ENCODE results near the gene MIEN1.
"Not testable (repeated sequence)": the region's sequence is repeated elsewhere in the genome, so short reads cannot be mapped to it uniquely, and the experiment has no call there.

MIEN1 gene

GRCh38 chr17:39715375-39716072 lies 14.8 kb downstream of the MIEN1 start:
- no peak for DNase-seq

GRCh38 chr17:39714234-39714633 lies 16.1 kb downstream of the MIEN1 start:
- DNase-seq = no peak

- no peak for DNase-seq
These were observed 18.5 kb downstream of the MIEN1 start for GRCh38 chr17:39711851-39712250.

GRCh38 chr17:39711071-39711470 lies 19.3 kb downstream of the MIEN1 start:
- DNase-seq = not testable (repeated sequence)

- no peak for DNase-seq
These were observed 20.1 kb downstream of the MIEN1 start for GRCh38 chr17:39709998-39710964.

GRCh38 chr17:39709319-39709997 lies 20.9 kb downstream of the MIEN1 start:
- DNase-seq = no peak

- DNase-seq = peak; percentile 39
These were observed 23.4 kb downstream of the MIEN1 start for GRCh38 chr17:39706921-39707337.

GRCh38 chr17:39706383-39706782 lies 23.9 kb downstream of the MIEN1 start:
- DNase-seq = no peak

- DNase-seq = no peak
These were observed 24.5 kb downstream of the MIEN1 start for GRCh38 chr17:39705786-39706348.

GRCh38 chr17:39704821-39705551 lies 25.3 kb downstream of the MIEN1 start:
- DNase-seq = no peak

- no peak for DNase-seq
These were observed 26.4 kb downstream of the MIEN1 start for GRCh38 chr17:39703913-39704312.

- DNase-seq = no peak
These were observed 27.1 kb downstream of the MIEN1 start for GRCh38 chr17:39702901-39703893.

GRCh38 chr17:39701784-39702422 lies 28.4 kb downstream of the MIEN1 start:
- DNase-seq = no peak

GRCh38 chr17:39701012-39701783 lies 29.1 kb downstream of the MIEN1 start:
- DNase-seq = no peak

- DNase-seq = no peak
These were observed 30.0 kb downstream of the MIEN1 start for GRCh38 chr17:39700148-39700987.

- no peak for DNase-seq
These were observed 30.5 kb downstream of the MIEN1 start, which contains the start of gene ERBB2 for GRCh38 chr17:39699818-39700147. ERBB2 (plus strand) TSS chr17:39700064; CDS start chr17:39700239, 175 bp downstream.

- DNase-seq = not testable (repeated sequence)
These were observed 31.0 kb downstream of the MIEN1 start for GRCh38 chr17:39699157-39699817.

- no peak for DNase-seq
These were observed 32.4 kb downstream of the MIEN1 start for GRCh38 chr17:39697961-39698360.

Measured in CD4-positive, alpha-beta T cell treated with Interleukin-6 for 4 hours (primary cell).